Calu3 (cell line): ENCODE measurements around the gene FBXO34. TPM values are rescaled to one million over a fixed set of nuclear protein-coding genes. Genes with fewer than 3 reads are reported as not detected.

Source experiments
- BruUV-seq: library from RNA; stranded (reverse); fragments of 400-500 nt; replicated peaks from 2 replicates; lab custom pipeline; 2021; lab: Mats Ljungman, UMichigan
- CTCF ChIA-PET: fragments of 300-600 bp; sonication (Branson Sonifier 250); formaldehyde crosslinking; loops from one replicate; lab custom pipeline; 2022; ENCODE audit warnings: antibody characterized with exemption; lab: Charles Lee
- DNase-seq: peaks from one replicate; pipeline ENCODE4 v3.0.0; 2022
- H3K27ac Mint-ChIP-seq: one replicate; pipeline ENCODE4 v1.8.0; 2022; ENCODE audit warnings: mixed read lengths; ENCODE audit not compliant: unreplicated experiment
- H3K27me3 Mint-ChIP-seq: one replicate; pipeline ENCODE4 v1.8.0; 2022; ENCODE audit warnings: mixed read lengths; ENCODE audit not compliant: unreplicated experiment
- H3K36me3 Mint-ChIP-seq: one replicate; pipeline ENCODE4 v1.8.0; 2022; ENCODE audit warnings: mild to moderate bottlenecking, moderate library complexity, mixed read lengths; ENCODE audit not compliant: insufficient read depth, unreplicated experiment
- H3K4me1 Mint-ChIP-seq: one replicate; pipeline ENCODE4 v1.8.0; 2022; ENCODE audit warnings: mild to moderate bottlenecking, low read depth, mixed read lengths; ENCODE audit not compliant: unreplicated experiment
- H3K4me3 Mint-ChIP-seq: one replicate; pipeline ENCODE4 v1.8.0; 2022; ENCODE audit warnings: mild to moderate bottlenecking, low read depth, moderate library complexity, mixed read lengths; ENCODE audit not compliant: unreplicated experiment
- H3K9me3 Mint-ChIP-seq: one replicate; pipeline ENCODE4 v1.8.0; 2022; ENCODE audit warnings: low read depth, mixed read lengths; ENCODE audit not compliant: unreplicated experiment
- intact Hi-C: fragments of 100-400 bp; cut with micrococcal nuclease; formaldehyde crosslinking; loops from one replicate; pipeline ENCODE4 v1.10.0; 2022; ENCODE audit not compliant: unreplicated experiment
- total RNA-seq: library from RNA; stranded (reverse); gene quantifications from 2 replicates; pipeline ENCODE4 v1.2.3, GENCODE V29; 2022
- TF ChIP-seq, protein P1 (sequence below): fragments of 200-600 bp; IDR thresholded peaks from one replicate; pipeline ENCODE4 v1.8.0; 2022; ENCODE audit warnings: antibody characterized with exemption; ENCODE audit not compliant: unreplicated experiment

The FBXO34 gene
- total RNA-seq, 1 experiment from 2014 or later = 30.0 TPM

DNA sequence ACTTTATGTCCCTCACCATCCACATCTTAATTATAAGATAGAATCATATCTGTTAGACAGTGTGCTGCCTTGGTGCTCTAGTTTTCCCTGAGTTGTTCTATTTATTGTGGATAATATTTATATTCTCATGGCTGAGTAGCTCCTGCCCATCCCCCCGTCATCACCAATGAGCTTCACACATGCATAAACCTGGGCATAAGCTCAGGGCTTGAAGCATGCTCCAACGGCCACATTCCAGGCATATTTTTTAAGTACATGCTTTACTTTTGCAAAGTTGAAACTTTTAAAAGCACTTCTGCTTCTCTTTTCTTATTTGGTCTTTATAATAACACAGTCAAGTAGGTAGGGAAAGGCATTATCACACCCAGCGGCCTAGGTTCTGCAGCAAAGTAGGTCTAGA lies 3.4 kb upstream of the FBXO34 start:
- DNase-seq = no peak
- Mint-ChIP-seq H3K27ac (no peak overlapping the region), H3K9me3 (no peaks in the 10 kb centered on the region), H3K36me3 (peaks cover 17% of the 10 kb centered on the region), H3K4me3 (no peak overlapping the region), H3K27me3 (no peaks in the 10 kb centered on the region), H3K4me1 (peaks cover 8% of the 10 kb centered on the region)
- TF ChIP-seq, protein P1, sequence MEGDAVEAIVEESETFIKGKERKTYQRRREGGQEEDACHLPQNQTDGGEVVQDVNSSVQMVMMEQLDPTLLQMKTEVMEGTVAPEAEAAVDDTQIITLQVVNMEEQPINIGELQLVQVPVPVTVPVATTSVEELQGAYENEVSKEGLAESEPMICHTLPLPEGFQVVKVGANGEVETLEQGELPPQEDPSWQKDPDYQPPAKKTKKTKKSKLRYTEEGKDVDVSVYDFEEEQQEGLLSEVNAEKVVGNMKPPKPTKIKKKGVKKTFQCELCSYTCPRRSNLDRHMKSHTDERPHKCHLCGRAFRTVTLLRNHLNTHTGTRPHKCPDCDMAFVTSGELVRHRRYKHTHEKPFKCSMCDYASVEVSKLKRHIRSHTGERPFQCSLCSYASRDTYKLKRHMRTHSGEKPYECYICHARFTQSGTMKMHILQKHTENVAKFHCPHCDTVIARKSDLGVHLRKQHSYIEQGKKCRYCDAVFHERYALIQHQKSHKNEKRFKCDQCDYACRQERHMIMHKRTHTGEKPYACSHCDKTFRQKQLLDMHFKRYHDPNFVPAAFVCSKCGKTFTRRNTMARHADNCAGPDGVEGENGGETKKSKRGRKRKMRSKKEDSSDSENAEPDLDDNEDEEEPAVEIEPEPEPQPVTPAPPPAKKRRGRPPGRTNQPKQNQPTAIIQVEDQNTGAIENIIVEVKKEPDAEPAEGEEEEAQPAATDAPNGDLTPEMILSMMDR = no peak
- intact Hi-C loops = no loop called here
- CTCF ChIA-PET = interaction anchor here (0.5 kb wide), 1 partner anchor 96 kb away, joined by 3 read pairs; no protein-coding TSS in a partner anchor
- BruUV-seq = no TSS peak

DNA sequence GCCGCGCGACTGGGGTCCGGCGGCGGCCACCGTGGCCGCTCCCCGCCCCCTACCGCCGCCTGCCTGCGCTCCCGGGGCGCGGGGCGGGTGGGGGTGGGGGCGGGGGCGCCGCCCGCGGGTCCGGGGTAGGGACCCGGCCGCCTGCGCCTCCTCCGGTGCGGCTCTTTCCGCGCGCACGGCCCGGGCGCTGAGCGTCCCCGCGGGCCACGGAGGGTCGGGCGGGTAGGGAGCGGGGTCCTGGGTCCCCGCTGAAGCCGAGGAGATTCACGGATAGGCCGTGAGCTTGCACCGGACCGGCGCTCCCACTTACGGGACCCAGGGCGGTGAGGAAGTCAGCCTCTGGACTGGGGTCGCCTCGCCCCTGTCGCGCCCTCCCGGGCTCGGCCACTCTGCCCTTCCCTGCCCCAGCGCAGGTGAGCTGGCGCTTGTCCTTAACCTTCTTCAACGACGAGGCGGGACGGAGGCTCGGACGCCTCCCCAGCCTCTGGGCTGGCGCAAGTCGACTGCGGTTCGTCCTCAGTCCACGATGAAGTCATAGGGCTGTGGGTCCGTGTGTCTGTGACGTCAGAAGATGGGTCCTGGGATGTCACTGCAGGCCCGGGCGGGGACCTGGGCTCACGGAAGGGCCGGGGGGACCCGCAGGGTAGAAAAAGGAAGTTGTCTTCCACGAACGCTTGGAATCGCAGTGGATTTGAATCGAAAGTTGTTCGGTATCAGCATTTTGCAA lies 514 bp downstream of the FBXO34 start:
- no TSS peak for BruUV-seq
- H3K36me3 Mint-ChIP-seq = peaks cover 28% of the 10 kb centered on the region
- CTCF ChIA-PET = interaction anchor here (0.7 to 1.4 kb wide), 3 partner anchors 62 to 255 kb away, joined by 3 to 13 read pairs (median 5); no protein-coding TSS in a partner anchor
- intact Hi-C loops = loop anchor here (1.0 to 5.0 kb wide), 2 partner anchors 66 to 83 kb away; no protein-coding TSS in a partner anchor
- peak overlapping the region; percentile 78 for H3K4me3 Mint-ChIP-seq
- peak; percentile 58 for DNase-seq
- TF ChIP-seq, protein P1 = no peak
- H3K4me1 Mint-ChIP-seq = peaks cover 28% of the 10 kb centered on the region
- H3K27ac Mint-ChIP-seq = peak overlapping the region; percentile 81
- no peaks in the 10 kb centered on the region for H3K9me3 Mint-ChIP-seq
- H3K27me3 Mint-ChIP-seq = no peaks in the 10 kb centered on the region

DNA sequence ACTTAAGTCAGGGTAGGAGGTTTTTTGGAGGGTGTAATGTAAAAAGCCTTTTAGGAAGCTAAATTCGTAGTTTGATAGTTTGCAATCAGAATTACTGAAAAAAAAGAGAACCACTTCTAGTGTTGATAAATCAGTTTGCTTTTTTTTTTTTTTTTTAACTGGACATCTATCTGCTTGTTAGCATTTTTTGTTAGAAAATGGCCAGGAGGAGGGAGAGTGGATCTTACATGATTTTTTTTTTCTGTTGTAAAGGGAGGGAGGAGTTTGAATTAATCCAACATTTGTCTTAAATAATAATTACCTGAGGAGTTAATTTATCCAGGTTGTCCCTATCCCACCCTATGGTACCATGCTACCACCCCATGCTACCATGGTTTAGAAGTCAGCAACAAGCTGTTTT lies 1.2 kb downstream of the FBXO34 start:
- peak overlapping the region; percentile 78 for H3K4me3 Mint-ChIP-seq
- peaks cover 28% of the 10 kb centered on the region for H3K36me3 Mint-ChIP-seq
- no TSS peak for BruUV-seq
- H3K9me3 Mint-ChIP-seq = no peaks in the 10 kb centered on the region
- H3K4me1 Mint-ChIP-seq = peaks cover 28% of the 10 kb centered on the region
- intact Hi-C loops = loop anchor here (5.0 kb wide), 1 partner anchor 65 kb away; no protein-coding TSS in a partner anchor
- TF ChIP-seq, protein P1 = no peak
- CTCF ChIA-PET = interaction anchor here (0.7 to 1.4 kb wide), 5 partner anchors 61 to 985 kb away, joined by 3 to 13 read pairs (median 3); no protein-coding TSS in a partner anchor
- H3K27ac Mint-ChIP-seq = peak overlapping the region; percentile 81
- DNase-seq = no peak
- no peaks in the 10 kb centered on the region for H3K27me3 Mint-ChIP-seq

DNA sequence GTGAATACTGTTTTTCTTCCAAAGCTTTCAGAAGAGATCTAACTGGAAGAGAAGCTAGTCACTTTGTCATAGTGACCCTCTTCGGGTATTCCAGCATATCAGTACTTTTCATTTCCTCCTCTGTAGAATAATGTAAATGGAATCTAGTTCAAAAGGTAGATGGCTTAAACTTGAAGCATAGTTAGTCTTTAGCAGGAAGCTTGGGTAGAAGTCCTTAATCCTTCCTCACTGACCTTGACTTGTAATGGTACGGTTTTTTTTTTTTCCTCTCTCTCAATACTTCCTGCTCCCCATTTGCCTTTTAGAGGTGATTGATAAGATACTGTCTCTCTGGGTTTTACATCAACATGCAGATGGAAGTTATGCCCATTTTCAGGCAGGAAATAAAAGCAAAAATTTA lies 1.7 kb downstream of the FBXO34 start:
- Mint-ChIP-seq H3K4me3 (peak overlapping the region; percentile 78), H3K27me3 (no peaks in the 10 kb centered on the region), H3K36me3 (peaks cover 28% of the 10 kb centered on the region), H3K9me3 (no peaks in the 10 kb centered on the region), H3K4me1 (peaks cover 28% of the 10 kb centered on the region), H3K27ac (peak overlapping the region; percentile 81)
- DNase-seq = no peak
- intact Hi-C loops = loop anchor here (5.0 kb wide), 1 partner anchor 64 kb away; no protein-coding TSS in a partner anchor
- TF ChIP-seq, protein P1 = no peak
- TSS peak; percentile 35 for BruUV-seq
- CTCF ChIA-PET = interaction anchor here (0.7 kb wide), 3 partner anchors 81 to 985 kb away, joined by 3 read pairs; no protein-coding TSS in a partner anchor
